Right atrium auricular region (tissue), 2 donors: ENCODE results near the gene RBM38. TPM values are rescaled to one million over a fixed set of nuclear protein-coding genes. Genes with fewer than 3 reads are reported as not detected.

Experiments
- DNase-seq: peaks from one replicate; pipeline ENCODE4 v3.0.0-alpha.2; 2019; ENCODE audit warnings: low spot score
- H3K27ac ChIP-seq, 2 donors: fragments of 200-600 bp; sonication (generic); 1 replicate in 1 of 2; 2 replicates in 1 of 2; pipeline ENCODE4 v1.5.1; 2016 to 2019
- H3K27me3 ChIP-seq, 2 donors: fragments of 200-600 bp; sonication (generic); one replicate each; pipeline versions ENCODE4 v1.5.1 to v1.6.0; 2017 to 2019
- H3K36me3 ChIP-seq: fragments of 200-600 bp; sonication (generic); one replicate; pipeline ENCODE4 v1.5.1; 2016
- H3K4me1 ChIP-seq, 2 donors: fragments of 200-600 bp; sonication (generic); one replicate each; pipeline versions ENCODE4 v1.5.1 to v1.6.0; 2017 to 2019
- H3K4me3 ChIP-seq, 2 donors: fragments of 200-600 bp; sonication (generic); 1 replicate in 1 of 2; 2 replicates in 1 of 2; pipeline ENCODE4 v1.5.1; 2017 to 2019; ENCODE audit warnings: mild to moderate bottlenecking in 1 of 2, moderate library complexity in 1 of 2
- H3K9me3 ChIP-seq, 2 donors: fragments of 200-600 bp; sonication (generic); one replicate each; pipeline ENCODE4 v1.5.1; 2019
- CTCF ChIP-seq, 2 donors: fragments of 200-600 bp; sonication (generic); IDR thresholded peaks; one replicate each; pipeline ENCODE4 v1.5.1; 2019; ENCODE audit warnings: antibody characterized with exemption in 2 of 2
- total RNA-seq, 2 donors: library from RNA; depleted of rRNA; stranded (reverse); fragments of >200 nt; gene quantifications; one replicate each; pipeline ENCODE4 v1.1.0, GENCODE V29; 2016

The RBM38 gene
- total RNA-seq, 2 donors from 2014 or later: 127 to 151 TPM

GRCh38 chr20:57420571-57421252 is 29.5 kb downstream of the RBM38 start:
- H3K4me1 ChIP-seq: peaks cover 0 to 8% of the 10 kb centered on the region in 2 donors
- no peaks in the 10 kb centered on the region for H3K27me3 ChIP-seq
- H3K27ac ChIP-seq: no peak overlapping the region
- no peak for TF ChIP-seq CTCF (IDR thresholded peaks at IDR 0.05)
- DNase-seq: no peak
- H3K9me3 ChIP-seq: no peaks in the 10 kb centered on the region
- H3K4me3 ChIP-seq: no peak overlapping the region
- H3K36me3 ChIP-seq: no peaks in the 10 kb centered on the region

- Histone ChIP-seq H3K4me1 (peaks cover 0 to 9% of the 10 kb centered on the region in 2 donors), H3K36me3 (no peaks in the 10 kb centered on the region), H3K4me3 (no peak overlapping the region), H3K9me3 (no peaks in the 10 kb centered on the region), H3K27ac (no peak overlapping the region), H3K27me3 (no peaks in the 10 kb centered on the region)
- TF ChIP-seq CTCF (IDR thresholded peaks at IDR 0.05): no peak
- DNase-seq: no peak
These were observed 30.3 kb downstream of the RBM38 start for GRCh38 chr20:57421253-57422220.

GRCh38 chr20:57422254-57422653 is 31.1 kb downstream of the RBM38 start:
- H3K36me3 ChIP-seq: no peaks in the 10 kb centered on the region
- TF ChIP-seq CTCF (IDR thresholded peaks at IDR 0.05): no peak
- no peaks in the 10 kb centered on the region for H3K9me3 ChIP-seq
- peaks cover 0 to 9% of the 10 kb centered on the region in 2 donors for H3K4me1 ChIP-seq
- H3K27me3 ChIP-seq: no peaks in the 10 kb centered on the region
- DNase-seq: no peak
- H3K27ac ChIP-seq: no peak overlapping the region
- H3K4me3 ChIP-seq: no peak overlapping the region

- Histone ChIP-seq H3K36me3 (no peaks in the 10 kb centered on the region), H3K9me3 (no peaks in the 10 kb centered on the region), H3K4me3 (no peak overlapping the region), H3K27ac (no peak overlapping the region), H3K4me1 (peaks cover 0 to 9% of the 10 kb centered on the region in 2 donors), H3K27me3 (no peaks in the 10 kb centered on the region)
- DNase-seq: no peak
- no peak for TF ChIP-seq CTCF (IDR thresholded peaks at IDR 0.05)
These were observed 34.2 kb downstream of the RBM38 start for GRCh38 chr20:57425150-57426013.

GRCh38 chr20:57426271-57426689 is 35.1 kb downstream of the RBM38 start:
- Histone ChIP-seq H3K27ac (no peak overlapping the region), H3K4me3 (no peak overlapping the region), H3K4me1 (peaks cover 0 to 9% of the 10 kb centered on the region in 2 donors), H3K36me3 (no peaks in the 10 kb centered on the region), H3K9me3 (no peaks in the 10 kb centered on the region), H3K27me3 (no peaks in the 10 kb centered on the region)
- DNase-seq: no peak
- TF ChIP-seq CTCF (IDR thresholded peaks at IDR 0.05): no peak
